Sciatic nerve (tissue), 2 donors: ENCODE data around the gene CHDH. TPM values are rescaled to one million over a fixed set of nuclear protein-coding genes. Genes with fewer than 3 reads are reported as not detected.

ENCODE experiments used
- ATAC-seq: fragments of 200-7000 bp; cut with Tn5 transposase; one replicate; pipeline ENCODE4 v1.9.1; 2020; ENCODE audit warnings: mild to moderate bottlenecking, moderate library complexity
- DNase-seq: peaks from one replicate; pipeline ENCODE4 v3.0.0-alpha.2; 2020; ENCODE audit warnings: low spot score
- intact Hi-C: fragments of 100-400 bp; cut with DNase I; formaldehyde crosslinking; loops from one replicate; pipeline ENCODE4 v1.14.2; 2022
- total RNA-seq: library from RNA; stranded (reverse); fragmentation: NEBNext Ultra II Directional; extraction: Animal tissue kit (Norgen Biotek cat#: 25700); gene quantifications from one replicate; pipeline ENCODE4 v1.2.1, GENCODE V29; 2021
- donor health status: DM: no; HTN: no; CAD: no.
- donor health status: DM: no; HTN: no; CAD: no.

CHDH gene
- total RNA-seq, 1 donor from 2014 or later = 7.3 TPM

DNA sequence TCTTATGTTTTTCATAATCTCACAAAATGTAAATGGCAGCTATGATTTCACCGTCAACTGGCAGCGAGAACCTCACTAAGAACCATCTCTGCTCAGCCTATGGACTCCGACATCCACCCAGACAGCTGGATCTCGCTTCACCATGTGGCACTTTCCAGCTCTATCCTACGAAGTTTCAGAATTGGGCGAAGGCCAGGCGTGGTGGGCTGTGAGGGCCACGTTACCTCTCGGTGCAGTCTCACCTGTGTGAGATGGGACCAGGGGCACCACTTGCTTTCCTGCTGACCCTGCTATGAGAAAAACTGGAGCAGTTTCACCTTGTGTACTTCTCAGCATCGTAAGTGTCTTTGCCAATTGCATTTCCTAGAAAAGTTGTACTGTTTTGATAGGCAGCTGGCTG is 32.3 kb downstream of the CHDH start:
- ATAC-seq = no peak
- intact Hi-C loops = no loop called here
- DNase-seq = no peak

DNA sequence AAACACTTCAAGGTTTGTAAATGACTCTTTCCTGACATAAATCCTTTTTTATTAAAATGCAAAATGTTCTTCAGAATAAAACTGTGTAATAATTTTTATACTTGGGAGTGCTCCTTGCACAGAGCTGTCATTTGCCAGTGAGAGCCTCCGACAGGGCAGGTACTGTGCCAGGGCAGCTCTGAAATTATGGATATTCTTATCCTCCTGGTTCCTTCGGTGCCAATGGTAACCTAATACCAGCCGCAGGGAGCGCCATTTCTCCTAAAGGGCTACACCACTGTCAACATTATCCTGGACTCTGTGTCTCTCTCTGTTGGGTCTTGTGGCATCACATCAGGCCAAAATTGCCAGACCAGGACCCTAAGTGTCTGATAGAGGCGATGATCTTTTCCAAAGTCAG is 33.0 kb downstream of the CHDH start:
- ATAC-seq = no peak
- DNase-seq = no peak
- intact Hi-C loops = no loop called here

DNA sequence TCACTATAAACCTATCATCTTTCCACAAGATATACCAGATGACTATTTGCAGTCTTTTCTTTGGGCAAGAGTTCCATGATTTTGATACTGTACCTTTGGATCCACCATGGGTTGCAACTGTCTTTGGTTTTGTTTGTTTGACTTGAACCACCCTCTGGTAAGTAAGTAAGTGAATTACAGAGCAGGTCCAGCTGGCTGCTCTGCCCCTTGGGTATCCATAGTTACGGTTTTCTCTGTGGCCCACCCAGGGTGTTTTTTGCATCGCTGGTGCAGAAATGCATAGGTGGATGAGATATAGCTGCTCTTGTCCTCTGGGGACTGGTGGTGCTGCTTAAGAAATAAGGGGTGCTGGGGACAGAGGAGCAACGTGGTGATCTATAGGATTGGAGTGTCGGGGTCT is 33.8 kb downstream of the CHDH start:
- intact Hi-C loops = no loop called here
- DNase-seq (no peak), ATAC-seq (no peak)

DNA sequence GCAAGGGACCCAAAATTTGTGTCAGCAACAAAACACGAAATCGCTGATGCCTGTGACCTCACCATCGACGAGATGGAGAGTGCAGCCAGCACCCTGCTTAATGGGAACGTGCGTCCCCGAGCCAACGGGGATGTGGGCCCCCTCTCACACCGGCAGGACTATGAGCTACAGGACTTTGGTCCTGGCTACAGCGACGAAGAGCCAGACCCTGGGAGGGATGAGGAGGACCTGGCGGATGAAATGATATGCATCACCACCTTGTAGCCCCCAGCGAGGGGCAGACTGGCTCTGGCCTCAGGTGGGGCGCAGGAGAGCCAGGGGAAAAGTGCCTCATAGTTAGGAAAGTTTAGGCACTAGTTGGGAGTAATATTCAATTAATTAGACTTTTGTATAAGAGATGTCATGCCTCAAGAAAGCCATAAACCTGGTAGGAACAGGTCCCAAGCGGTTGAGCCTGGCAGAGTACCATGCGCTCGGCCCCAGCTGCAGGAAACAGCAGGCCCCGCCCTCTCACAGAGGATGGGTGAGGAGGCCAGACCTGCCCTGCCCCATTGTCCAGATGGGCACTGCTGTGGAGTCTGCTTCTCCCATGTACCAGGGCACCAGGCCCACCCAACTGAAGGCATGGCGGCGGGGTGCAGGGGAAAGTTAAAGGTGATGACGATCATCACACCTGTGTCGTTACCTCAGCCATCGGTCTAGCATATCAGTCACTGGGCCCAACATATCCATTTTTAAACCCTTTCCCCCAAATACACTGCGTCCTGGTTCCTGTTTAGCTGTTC is 34.9 kb downstream of the CHDH start:
- no peak for ATAC-seq
- DNase-seq = no peak
- intact Hi-C loops = no loop called here

DNA sequence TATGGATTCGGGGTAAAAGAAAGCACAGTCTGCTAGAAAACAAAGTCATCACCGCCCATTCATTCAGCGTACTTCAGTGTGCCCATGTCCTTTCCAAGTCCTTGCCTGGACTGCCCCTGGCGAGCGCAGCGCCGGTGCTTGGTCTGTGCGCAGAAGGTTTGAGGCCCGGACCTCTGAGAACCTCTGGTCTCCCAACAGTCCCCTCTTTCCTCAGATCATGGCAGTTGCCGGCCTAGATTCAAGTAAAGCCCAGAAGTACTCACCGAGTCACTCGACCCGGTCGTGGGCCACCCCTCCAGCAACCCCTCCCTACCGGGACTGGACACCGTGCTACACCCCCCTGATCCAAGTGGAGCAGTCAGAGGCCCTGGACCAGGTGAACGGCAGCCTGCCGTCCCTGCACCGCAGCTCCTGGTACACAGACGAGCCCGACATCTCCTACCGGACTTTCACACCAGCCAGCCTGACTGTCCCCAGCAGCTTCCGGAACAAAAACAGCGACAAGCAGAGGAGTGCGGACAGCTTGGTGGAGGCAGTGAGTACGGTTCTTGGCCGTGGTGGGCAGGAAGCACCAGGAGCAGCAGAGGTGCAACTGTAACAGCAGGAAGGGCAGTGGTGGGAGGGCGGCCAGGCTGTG is 36.3 kb downstream of the CHDH start:
- intact Hi-C loops = no loop called here
- DNase-seq = peak; percentile 47

DNA sequence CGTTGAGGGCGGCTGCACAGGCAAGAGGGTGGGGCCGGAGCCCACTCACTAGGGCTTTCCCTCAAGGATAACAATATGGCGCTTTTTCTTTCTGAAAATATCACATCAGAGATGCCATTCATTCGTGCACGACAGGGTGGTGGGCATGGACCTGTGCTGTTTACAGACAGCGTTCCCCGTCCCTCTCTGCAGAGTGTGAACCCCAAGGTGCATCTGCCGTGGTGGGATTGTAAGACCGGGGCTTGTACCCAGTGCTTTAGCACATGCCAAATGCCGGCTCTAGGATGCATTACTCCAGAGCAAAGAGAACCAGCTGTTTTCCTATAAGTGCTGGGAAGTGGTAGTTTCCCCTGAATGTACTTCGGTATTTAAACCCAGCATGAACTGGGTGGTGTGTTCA is 37.0 kb downstream of the CHDH start:
- ATAC-seq = peak; percentile 17
- peak; percentile 43 for DNase-seq
- intact Hi-C loops = no loop called here

More for the DNA sequence above, 36.3 kb downstream of the CHDH start:
- ATAC-seq = no peak

DNA sequence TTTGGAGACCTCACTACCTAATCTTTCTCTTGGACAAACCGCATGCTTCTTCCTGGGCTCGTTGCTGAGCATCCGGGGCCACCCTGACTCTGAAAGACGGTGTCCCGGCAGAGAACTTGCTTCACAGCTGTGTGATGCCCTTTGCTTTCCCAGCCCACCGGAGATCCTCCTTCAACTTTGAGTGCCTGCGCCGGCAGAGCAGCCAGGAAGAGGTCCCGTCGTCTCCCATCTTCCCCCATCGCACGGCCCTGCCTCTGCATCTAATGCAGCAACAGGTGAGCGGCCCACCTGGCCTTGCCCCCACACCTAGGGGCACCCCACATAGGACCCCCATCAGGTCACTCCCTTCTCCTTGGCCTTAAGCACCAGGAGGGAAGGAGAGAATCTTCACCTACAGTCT is 37.7 kb downstream of the CHDH start:
- intact Hi-C loops = no loop called here
- ATAC-seq = no peak
- DNase-seq = peak; percentile 47

DNA sequence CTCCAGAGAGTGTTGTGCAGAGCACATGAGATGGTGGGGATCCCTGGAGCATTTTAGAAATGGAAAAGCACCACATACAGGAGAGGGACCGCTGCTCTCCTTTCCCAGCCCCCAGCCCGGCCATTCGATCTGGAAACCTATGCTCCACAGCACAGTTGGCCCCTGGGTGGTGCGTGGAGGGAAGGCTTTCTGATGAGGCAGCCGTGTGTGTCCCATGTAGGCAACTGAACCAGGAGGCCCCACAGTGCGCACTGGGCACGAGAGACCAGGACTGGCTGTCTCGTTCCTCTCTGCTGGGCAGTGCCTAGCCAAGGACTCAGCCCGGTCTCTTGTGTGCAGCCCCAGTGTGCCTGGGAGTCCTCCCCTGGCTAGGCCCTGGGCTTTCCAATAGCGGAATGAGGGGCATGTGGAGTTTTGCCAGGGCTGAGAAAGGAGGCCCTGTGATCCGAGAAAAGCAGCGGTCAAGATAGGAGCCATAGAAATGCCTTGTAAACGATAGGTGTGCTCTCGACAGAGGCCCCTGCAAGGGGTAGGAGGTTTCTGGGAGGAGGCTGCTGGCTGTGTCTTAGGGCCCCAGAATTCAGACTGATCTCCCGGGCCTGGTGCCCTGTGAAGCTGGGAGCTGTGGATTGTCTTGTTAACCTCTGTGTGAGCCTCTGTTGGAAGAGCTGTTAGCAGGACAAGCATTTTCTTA is 39.0 kb downstream of the CHDH start:
- peak; percentile 38 for DNase-seq
- intact Hi-C loops = no loop called here
- no peak for ATAC-seq

DNA sequence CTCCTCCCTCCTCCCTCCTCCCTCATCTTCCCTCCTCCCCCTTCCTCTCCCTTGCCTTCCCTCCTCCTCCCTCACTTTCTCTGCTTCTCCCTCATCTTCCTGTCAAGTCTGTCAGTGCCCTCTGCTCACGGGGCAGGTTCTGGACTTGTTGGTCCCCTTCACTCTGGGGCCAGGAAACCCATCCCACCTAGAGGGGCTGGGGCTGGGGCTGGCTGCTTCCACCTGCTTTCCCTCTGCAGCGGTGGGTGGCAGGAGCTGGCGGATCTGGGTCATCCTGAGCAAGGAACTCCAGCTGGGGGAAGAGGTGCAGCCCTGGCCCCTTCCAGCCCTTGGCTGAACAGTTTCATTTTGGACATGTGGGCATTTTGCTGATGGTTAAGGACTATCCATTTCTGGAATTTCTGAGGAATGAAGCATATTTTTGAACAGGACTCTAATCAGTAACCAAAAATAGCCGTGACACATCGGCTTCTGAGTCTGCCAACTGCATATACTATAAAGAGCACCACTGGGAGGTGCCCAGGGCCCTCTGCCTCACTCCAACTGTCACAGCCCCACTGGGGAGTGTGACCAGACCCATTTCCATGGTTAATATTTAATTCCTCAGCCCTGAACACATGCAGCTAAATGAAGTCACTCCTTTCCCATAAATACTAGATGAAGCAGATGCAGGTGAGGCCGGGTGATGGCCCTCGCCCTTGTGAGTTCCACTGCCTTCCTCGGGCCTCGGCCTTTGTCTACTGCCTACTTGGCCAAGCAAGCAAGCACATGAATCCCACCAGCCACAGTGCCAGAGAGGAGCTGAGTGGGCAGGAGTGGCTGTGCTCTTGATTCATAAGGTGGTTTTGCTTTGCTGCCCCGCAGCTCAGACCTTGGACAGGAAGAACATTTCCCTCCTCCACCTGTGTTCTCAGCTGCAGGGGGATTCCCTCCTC is 39.8 kb downstream of the CHDH start:
- DNase-seq (peak; percentile 54), ATAC-seq (no peak)
- intact Hi-C loops = no loop called here

DNA sequence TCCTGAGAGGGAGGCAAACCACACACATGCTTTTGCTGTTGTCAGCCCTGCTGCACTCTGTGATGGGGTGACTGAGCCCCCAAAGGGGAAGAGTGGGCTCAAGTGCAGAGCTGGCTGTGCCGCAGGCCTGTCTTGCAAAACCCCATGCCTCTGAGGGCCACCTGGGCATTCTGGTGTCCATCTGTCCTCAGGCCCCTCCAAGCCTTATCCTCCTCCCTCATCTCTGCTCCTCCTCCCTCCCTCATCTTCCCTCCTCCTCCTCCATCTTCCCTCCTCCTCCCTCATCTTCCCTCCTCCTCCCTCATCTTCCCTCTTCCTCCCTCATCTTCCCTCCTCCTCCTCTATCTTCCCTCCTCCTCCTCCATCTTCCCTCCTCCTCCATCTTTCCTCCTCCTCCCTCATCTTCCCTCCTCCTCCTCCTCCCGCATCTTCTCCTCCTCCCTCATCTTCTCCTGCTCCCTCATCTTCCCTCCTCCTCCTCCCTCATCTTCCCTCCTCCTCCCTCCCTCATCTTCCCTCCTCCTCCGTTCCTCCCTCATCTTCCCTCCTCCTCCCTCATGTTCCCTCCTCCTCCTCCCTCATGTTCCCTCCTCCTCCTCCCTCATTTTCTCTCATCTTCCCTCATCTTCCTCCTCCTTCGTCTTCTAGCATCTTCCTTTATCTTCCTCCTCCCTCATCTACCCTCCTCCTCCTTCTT is 40.6 kb downstream of the CHDH start:
- intact Hi-C loops = no loop called here
- ATAC-seq (no peak), DNase-seq (peak; percentile 8)

DNA sequence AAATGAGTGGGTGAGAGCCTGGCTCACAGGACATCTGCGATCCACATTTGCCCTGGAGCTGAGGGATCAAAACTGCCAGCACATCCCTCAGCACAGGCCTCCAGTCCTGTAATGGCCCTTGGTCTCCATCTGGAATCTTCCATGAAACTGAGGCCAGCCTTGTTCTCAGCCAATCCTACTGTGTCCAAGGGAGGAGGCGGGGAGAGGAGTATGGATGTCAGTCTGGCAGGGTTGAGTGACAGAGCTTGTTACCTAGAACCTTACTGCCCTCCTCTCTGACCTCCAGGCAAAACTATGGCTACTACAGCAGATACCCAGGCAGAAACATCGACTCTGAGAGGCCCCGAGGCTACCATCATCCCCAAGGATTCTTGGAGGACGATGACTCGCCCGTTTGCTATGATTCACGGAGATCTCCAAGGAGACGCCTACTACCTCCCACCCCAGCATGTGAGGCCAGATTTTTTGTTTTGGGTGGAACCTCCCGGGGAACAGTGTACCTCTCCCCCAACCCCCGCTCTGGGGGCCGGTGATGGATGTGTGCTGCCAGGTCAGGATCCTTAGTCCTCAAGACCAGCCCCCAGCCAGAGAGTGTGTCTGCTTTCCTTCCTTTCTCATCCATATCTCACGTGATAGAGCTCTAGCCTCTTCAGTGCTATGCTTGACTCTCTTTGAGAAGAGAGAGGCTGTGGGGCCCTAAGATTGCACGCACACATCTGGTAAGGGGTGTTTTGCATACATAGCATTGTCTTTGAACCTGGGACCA is 41.3 kb downstream of the CHDH start:
- peak; percentile 51 for DNase-seq
- peak; percentile 8 for ATAC-seq
- intact Hi-C loops = no loop called here

DNA sequence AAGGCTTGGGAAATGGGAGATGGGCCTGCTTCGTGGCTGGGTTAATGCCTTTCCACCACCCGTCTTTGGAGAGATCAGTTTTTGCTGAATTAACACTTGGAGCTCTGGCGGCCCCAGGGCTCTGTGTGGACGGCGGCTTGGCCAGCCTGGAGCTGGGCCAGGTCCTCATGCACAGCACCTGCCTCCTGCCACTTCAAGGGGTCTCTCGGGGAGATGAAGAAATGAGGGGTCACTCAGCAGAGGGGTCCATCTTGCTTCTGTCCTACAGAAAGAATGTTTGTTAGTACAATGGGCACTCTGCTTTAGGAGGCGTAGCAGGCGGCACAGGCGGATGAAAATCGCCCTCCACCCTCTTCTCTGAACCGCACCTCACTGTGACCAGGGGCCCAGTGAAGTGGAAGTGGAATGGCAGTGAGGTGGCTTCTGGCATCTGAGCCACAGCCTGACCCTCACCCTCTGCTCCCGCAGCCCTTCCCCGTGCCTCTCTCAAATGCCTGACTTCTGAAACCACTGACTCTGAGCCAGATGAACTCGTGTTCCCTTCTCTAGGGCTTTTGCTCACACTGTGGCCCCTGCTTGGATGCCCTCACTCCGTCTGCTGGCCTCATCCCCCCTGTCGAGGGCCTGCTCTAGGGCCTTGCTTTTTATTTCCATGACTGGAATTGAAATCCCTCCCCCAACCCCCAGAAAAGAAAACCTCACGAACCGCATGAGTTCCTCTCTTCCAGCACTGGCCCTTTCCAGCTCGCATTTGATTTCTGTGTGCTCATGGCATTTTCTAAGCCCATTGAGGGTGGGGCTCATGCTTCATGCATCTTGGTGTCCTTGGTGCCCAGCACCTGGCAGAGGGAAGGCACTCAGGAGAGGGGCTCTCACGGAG is 42.2 kb downstream of the CHDH start:
- no peak for ATAC-seq
- peak; percentile 42 for DNase-seq
- intact Hi-C loops = no loop called here

DNA sequence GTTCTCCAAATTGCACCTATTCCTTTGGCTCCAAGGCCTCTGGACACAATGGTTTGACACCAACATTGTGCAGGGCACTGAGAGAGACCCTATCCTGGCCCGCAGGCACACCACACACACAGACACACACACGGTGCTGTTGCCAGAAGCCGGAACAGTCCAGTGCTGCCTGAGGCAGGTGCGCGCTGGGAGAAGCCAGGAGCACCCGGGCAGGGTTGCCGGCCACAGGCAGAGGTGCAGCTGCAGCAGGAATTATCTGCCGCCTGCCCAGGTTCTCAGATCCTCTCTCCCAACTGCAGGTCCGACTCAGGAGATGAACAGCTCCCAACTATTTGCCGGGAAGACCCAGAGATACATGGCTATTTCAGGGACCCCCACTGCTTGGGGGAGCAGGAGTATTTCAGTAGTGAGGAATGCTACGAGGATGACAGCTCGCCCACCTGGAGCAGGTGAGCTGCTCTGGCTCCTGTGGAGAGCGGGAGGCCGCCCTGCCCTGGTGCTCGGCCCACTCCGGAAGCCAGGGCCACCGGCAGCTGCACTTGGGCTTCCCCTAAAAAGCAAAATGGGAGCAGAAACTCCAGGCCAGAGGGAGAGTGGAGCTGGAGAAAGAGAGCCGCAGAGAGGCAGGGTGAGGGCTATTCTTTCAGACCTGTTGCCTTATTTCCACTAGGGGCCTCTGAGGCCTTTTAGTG is 42.9 kb downstream of the CHDH start:
- intact Hi-C loops = no loop called here
- no peak for ATAC-seq
- DNase-seq = peak; percentile 31

DNA sequence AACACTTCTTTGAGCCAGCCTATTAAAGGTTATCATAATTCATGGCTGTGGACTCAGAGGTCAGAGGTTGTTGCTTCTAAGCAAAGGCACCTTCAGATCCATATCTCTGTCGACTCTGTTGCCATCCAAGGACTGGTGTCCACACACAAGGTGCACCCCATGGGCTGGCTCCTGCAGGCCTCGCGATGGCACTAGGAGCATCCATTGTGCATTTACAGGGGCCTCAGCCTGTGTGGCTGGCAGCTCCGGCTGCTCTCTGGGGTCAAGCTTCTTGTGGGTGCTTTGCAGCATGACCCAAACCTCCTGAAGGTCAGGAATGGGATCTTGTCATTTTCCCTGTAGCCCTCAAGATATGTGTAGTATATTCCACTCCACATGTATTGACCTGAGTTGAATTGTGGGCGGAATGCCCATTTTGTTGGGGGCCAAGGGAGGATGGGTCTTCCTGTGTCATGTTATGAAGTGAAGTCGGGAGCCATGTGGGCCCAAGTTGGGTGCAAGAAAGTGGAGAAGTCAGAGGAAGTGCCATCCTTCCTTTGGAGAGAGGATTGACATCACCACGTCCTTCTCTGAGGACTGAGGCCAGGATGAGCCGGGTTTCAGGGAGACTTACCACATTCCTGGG is 43.9 kb downstream of the CHDH start:
- intact Hi-C loops = no loop called here
- DNase-seq = peak; percentile 54

DNA sequence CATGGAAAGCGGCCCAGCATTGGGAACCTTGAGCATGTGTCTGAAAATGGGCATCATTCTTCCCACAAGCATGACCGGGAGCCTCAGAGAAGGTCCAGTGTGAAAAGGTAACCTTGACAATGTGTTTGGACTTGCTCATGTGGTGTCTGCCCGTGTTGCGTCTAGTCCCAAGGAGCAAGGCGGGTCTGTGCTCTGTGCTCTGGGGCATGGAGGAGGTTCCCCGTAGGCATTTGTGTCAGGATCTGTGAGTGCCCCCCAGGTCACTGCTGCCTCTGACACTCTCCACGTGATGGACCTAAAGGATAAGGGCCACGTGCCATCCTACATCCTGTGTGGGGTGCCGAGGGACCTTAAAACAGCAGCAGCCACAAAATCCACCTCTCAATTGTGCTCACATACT is 44.9 kb downstream of the CHDH start:
- DNase-seq (no peak), ATAC-seq (no peak)
- intact Hi-C loops = no loop called here

More for the DNA sequence above, 43.9 kb downstream of the CHDH start:
- no peak for ATAC-seq
